Lower leg skin (tissue), 3 donors: ENCODE data around the gene IPMK.

Experiments used
- POLR2A ChIP-seq, 2 donors: fragments of 450-650 bp; IDR thresholded peaks; one replicate each; pipeline ENCODE4 v1.6.1; 2016 to 2017; ENCODE audit warnings: antibody characterized with exemption in 2 of 2, mild to moderate bottlenecking in 1 of 2, moderate library complexity in 1 of 2
- TF ChIP-seq, protein P1 (sequence below), 3 donors: fragments of 450-650 bp; IDR thresholded peaks; one replicate each; pipeline ENCODE4 v1.5.1; 2016; ENCODE audit warnings: antibody characterized with exemption in 3 of 3, mild to moderate bottlenecking in 3 of 3, moderate library complexity in 2 of 3

DNA sequence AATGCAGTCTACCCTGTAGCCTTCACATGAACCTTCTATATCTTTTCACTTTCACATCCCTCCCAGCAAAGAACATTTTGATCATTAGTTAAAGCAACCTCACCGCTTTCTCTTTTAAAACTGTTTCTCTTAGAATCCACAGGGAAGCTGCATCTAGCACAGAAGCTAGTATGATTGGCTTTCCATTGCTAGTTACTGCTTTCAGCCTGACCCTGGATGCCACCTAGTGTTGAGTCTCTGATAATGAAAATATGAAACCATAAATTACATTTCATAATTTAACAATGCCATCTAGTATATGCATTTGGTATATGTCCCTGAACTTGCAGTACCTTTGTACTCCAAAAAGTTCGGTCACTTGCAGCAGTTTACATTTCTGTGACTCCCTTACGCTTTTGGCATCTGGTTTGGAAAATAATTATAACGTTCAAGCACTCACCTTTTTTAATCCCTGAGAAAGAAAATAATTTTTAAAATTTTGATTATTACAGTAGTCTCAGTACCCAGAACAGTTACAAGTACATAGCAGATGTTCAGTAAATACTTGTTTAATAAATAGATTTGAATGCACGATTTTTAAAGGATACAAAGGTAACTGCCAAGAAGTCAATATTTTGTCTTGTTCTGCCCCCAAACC lies 24.0 kb upstream of the IPMK start:
- TF ChIP-seq, protein P1, sequence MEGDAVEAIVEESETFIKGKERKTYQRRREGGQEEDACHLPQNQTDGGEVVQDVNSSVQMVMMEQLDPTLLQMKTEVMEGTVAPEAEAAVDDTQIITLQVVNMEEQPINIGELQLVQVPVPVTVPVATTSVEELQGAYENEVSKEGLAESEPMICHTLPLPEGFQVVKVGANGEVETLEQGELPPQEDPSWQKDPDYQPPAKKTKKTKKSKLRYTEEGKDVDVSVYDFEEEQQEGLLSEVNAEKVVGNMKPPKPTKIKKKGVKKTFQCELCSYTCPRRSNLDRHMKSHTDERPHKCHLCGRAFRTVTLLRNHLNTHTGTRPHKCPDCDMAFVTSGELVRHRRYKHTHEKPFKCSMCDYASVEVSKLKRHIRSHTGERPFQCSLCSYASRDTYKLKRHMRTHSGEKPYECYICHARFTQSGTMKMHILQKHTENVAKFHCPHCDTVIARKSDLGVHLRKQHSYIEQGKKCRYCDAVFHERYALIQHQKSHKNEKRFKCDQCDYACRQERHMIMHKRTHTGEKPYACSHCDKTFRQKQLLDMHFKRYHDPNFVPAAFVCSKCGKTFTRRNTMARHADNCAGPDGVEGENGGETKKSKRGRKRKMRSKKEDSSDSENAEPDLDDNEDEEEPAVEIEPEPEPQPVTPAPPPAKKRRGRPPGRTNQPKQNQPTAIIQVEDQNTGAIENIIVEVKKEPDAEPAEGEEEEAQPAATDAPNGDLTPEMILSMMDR (IDR thresholded peaks at IDR 0.05), result peak in 1 of 3 donors; percentile 57
- no peak for TF ChIP-seq POLR2A (IDR thresholded peaks at IDR 0.05)
